Hypothalamus (tissue), 51 donors: ENCODE results near the gene NEK10.
"Not testable (repeated sequence)": the region's sequence is repeated elsewhere in the genome, so short reads cannot be mapped to it uniquely, and the experiment has no call there.

Experiments used
- DNase-seq, 51 donors: peaks; one replicate each; lab custom pipeline; 2025; lab: John Stamatoyannopoulos, UW

NEK10 gene

DNA sequence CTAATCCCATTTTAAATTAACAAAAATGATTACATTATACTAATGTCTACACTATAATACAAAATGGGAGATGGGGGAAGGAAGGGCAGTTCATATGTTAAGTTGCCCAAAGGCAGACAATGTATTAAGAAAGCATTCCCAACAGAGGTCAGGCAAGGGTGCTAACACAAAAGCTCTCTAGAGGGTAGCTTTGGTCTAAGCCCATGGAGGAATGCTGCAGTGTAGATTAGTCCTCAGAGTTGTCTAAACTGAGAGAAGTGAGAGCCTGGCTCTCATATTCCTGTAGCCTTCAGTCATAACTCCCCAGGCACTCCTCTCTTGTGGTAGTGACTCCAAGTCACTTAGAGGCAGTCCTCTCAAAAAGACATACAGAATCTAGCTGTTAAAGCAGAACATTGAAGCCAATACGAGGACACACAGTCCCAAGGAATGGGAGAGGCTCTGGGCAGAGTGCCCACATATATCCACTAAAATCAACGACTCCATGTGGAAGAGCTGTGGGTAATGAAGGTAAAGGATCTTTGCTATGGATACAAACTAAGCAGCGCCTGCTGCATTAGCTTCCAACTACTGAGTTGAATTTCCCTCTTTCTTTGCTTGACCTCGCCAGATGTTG is 14.5 kb downstream of the NEK10 start:
- DNase-seq = no peak

DNA sequence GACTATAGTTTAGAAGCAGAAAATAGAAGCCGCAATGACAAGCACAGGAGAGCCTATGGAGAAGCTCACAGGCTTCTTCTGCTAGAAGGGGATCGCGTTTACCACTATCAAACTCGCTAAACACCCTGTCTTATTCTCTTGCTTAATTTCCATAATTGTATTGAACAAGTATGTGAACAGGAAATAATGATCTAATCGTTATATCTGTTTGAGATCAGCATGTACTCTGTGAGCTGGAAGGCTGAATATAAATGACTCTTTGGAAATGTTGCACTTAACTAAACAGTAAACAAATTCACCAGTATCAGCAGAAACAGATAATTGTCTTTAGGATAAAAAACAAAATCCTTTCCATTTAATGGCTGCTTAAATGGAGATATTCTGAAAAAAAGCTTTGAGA is 15.0 kb downstream of the NEK10 start:
- no peak for DNase-seq

DNA sequence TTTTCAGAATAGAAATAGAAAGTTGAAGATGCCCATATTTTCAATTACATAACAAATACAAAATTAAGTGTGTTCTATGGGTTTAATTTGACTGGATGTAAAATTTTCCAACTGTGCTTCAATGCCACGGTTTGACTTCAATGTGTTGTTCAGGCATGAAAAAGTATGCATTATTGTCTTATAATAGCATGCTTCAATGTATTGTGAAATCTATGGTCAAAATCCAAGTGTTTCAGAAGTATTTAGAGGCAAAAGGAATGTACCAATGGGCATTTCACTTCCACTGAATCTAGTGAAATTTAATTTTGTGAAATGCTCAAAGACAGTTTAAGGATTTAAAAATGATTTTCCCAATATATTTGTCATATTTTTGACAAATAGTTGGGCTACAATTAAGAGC is 16.0 kb downstream of the NEK10 start:
- no peak for DNase-seq

DNA sequence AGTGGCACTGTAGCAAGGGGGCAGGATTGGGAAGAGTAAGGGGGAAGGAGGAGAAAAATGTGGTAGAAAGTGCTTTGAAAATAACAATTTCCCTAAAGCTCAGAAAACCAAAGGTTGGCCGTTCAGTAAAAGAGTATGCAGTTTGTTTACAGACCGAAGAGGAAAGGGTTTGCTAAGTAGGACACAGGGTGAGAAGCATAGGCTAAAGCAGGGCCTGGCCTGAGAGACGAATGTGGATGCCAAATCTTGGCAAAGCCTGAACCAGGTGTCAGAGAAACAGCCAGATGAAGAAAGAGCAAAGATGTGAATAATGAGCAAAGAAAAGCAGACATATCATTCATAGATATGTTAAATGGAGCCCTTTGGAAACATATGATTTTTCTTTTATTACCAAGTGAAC is 17.1 kb downstream of the NEK10 start:
- no peak for DNase-seq

DNA sequence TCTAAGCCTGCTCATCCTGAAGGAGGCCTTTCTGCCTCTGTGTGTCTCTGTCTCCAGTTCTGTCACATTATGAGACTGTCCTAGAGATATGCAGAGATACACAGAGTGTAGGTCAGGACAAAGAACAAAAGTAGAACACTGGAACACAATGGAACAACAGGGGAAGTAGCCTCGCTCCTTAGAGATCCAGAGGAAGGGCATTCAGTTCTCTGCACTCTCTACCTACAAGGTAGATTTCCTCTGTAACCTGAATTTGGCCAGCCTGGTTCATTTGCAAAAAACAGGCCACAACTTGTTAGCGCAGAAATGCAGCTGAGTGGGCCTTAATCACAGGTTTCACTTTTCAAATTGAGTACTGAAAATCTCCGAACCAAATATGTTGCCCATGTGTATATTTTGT is 19.4 kb downstream of the NEK10 start:
- no peak for DNase-seq

DNA sequence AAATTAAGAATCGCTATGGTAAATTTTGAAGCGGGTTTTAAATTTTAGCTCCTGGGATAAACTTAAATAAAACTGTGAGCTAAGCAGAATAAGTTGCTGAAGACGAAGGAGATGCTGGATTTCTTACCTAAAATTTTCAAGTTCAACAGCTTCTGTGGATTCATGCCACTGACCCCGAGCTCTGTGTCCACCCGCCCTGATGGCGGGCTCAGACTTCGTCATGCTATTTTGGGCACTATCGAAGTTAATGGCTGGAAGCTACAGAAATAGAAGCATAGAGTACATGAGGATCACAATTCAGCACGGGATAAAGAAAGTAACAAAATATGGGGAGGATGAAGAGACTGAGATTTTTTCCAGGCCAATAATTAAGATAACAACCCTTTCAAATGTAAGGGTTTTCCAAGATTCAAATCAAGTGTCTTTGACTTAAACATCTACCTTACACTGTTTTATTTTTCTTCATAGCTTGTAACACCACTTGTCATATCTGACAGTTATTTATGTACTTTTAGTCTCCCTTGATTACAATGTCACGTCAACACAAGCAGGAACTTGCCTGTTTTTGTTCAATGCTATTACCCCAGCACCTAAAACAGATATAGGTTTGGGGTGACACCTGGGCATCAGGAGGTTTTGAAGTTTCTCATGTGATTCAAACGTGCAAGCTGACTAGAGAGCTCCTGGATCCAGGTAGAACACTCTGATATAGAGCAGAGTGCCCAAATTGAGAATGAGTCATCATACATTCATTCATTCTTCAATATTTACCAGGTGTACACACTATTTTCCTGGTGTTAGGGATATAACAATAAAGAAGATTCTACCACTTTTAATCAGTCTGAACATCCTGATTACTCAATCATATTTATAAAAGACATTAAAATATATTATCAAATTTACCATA is 23.0 kb downstream of the NEK10 start:
- no peak for DNase-seq

DNA sequence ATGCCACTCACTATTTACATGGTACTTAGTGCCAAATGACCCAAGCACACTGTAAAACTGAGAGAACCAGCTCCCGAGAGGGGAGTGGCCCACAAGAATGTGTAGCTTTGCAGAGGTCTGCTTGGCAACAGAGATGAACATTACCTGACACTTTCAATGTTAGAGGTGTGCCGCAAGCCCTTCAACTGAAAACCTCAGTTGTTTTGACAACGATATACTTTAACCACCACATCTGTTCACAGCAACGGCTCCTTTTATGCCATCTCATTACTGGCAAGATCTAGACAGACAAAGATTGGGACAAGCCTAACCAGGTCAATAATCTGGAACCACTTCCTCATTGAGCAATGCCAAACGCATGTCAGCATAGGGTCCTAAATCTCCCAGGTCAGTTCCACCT is 23.7 kb downstream of the NEK10 start:
- DNase-seq = no peak

DNA sequence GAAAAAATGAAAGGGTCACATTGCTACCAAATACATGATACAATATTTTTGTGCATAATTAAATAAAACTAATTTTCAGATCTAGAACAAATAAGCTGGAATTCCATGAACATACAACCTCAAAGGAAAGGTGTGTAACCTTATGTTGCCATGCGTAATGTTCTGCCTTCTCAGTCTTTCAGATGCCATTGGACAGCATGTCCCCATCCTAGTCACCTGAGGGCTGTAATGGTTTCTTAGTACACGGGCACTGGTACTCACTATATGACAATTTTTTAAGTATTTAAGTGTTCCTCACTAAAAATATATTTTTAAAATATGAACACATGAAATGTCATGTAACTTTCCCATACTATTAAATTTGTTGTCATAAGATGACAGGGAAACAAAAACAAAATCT is 24.1 kb downstream of the NEK10 start:
- no peak for DNase-seq

DNA sequence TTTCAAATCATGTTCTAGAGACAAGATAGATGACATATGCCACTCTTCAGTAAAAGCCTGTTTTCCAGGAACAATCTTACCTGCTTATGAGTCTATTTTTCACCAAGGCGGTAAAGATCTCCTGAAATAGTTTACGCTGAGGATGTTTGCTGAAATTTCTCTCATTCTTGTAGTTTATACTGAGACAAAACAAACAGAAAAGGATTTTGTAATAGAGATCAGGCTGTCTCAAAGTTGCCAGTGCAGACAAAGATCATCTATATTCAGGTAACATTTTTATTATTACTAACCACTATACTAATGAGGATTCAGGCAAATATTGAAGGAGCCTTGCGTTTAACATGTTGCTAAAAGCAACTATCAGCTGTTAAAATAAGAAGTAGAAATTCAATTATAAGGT is 25.0 kb downstream of the NEK10 start:
- no peak for DNase-seq

DNA sequence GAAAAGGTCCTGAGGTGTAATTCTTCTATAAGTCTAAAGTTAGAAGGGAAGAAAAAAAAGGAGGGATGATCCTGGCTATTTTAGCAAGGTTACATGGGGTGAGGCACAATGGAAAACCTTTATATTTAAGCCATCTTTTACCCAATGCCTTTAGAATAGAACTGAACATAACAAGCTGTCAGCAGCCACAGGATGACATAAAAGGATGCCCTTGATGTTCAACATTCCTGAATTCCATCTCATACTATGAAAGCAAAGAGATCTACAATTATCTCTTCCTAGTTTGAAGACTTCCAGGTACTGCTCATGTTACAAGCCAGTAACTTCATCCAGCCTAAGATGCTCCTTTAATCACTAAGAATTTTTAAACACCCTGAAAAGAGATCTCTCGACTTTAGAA is 26.9 kb downstream of the NEK10 start:
- no peak for DNase-seq

DNA sequence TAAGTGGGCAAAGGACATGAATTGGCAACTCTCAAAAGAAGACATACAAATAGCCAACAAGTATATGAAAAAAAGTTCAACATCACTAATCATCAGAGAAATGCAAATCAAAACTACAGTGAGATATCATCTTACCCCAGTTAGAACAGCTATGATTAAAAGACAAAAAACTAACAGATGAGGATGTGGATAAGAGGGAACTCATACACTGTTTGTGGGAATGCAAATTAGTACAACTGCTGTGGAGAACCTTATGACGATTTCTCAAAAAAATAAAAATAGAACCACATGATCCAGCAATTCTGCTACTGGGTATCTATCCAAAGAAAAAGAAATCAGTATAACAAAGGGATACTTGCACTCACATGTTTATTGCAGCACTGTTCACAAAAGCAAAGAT is 28.6 kb downstream of the NEK10 start:
- no peak for DNase-seq

DNA sequence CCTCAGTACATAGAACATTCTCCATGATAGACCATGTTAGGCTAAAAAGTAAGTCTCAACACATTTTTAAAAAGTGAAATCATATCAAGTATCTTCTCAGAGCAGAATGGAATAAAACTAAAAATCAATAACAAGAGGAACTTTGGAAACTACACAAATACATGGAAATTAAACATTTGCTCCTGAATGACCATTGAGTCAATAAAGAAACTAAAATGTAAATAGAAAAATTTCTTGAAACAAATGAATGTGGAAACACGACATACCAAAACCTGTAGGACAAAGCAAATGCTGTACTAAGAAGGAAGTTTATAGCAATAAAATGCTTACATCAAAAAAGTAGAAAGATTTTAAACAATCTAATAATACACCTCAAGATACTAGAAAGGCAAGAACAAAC is 33.6 kb downstream of the NEK10 start:
- DNase-seq = no peak

DNA sequence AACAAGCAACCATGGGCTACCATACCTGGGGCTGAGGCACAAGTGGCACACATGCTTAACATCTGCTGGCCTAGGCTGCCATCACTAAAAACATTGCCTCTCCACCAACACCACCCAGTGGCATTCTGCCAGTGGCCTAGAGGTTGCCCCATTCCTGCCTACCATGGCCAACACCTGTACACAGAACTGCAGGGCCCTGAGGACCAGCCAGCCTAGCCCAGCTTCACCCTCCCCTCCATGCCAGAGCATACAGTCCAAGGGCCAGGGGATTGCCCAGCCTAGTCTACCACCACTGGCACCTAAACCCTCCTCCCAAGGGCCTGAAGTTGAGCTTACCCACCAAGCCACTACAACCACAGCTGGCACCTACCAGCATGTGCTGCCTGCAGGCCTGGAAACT is 35.3 kb downstream of the NEK10 start:
- no peak for DNase-seq

DNA sequence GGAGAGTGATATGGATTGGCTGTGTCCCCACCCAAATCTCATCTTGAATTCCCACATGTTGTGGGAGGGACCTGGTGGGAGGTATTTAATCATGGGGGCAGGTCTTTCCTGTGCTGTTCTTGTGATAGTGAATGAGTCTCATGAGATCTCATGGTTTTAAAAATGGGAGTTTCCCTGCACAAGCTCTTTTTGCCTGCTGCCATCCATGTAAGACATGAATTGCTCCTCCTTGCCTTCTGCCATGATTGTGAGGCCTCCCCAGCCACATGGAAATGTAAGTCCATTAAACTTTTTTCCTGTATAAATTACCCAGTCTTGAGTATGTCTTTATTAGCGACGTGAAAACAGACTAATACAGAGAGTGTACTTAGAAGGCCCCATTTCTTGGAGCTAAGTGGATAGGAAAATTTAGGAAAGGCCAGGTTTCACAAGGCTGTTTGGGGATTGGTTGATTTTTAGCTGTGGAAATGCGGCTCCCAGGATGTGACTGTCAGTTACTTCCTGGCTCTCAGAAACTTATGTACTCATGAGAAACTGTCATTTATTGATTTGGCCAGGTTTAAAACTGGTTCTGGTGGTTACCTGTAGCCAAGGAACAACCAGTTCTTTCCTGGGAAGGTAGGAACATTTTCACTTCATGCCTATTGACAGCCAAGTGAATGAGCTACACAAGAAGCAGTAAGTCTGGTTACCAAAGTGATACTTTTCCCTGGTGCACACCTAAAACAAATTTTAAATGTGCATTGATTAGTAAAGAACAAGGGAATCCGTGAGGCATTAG is 40.0 kb downstream of the NEK10 start:
- not testable (repeated sequence) for DNase-seq

DNA sequence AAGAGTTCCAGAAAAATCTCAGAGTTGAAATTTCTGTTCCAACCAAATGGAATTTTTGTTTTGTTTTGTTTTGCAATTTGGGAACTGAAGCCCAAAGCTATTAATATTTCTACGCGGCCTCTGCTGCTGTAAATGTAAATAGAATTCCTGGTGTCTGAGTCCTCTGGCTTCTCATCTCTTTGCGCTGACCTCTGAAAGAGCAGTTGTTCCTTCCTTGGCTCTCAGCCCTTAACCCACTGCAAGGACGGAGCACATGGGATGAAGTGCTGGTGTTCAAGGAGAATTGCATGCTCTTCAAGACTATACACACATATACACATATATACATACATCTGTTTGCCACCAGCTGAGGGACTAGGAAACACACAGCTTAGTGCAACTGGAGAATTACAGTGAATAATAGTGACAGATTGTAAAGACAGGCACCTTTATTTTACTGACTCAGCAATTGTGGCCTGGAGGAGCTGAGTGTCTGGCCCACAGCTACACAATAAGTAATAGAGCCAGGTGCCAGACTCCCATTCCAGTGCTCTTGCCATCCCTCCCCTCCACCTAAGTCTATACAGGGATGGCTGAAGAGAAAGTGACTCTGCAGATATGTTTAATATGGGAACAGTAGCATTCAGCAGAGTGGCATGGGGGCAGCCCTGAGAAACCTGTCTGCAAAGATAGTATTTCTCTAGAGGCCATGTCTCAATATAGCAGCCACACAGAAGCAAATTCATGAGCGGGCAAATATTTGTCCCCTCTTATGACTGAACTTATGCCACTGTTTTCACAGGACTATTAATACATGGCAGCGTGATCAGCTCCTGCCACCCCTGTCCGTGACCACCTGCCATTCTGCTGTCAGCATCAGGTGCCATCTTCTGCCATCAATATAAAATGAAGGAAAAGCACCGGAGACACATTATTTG is 42.3 kb downstream of the NEK10 start:
- no peak for DNase-seq

DNA sequence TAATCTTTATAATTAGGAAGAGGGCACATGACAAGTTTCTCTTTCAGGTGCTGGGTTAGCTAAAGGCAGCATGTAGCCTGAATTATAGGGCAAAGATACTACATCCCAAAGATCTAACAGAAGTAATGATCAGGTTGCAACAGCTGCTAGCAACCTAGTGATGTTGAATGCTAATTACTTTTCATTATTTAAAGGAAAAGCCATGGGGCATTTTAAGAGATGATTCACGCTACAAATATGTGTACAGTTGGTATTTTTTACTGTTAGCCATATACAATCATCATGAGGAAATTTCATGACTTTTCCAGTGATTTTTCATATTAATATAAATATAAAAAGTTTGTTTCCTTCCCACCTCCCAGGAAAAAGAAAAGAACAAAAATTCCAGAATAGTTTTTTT is 43.0 kb downstream of the NEK10 start:
- no peak for DNase-seq

DNA sequence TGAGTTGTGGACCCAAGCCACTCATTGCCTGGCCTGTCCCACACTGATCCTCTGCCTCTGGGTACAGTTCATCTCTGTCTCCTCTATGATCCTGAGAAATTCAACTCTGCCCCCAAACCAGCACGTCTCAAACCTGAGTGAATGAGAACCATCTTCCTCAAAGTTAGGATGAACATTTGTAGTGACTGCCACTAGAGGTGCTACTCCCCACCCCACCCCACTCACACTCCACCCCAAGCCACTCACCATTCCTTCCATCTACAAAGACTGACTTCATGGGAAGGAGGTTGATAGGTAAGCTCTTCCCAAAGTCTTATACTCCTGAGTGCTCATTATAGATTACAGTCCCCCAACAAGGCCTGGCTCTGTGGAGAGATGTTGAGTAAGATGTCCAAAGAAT is 43.8 kb downstream of the NEK10 start:
- DNase-seq = no peak

DNA sequence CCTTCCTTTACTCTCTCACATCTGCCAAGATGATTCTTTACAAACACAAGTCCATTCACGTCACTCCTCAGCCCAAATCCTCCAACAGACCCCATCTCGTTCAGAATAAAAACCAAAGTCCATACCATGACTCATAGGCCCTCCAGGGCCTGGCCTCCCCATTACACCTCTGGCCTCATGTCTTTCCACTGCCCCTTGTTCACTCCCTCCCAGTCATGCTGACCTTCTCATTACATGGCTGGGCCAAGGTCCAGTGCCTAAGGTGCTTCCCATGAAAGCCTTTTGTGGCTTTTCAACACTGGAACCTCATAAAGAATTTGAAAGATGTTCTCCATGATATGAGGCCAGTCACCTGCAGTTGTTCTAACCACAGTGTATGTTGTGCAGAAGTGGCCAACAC is 44.5 kb downstream of the NEK10 start:
- no peak for DNase-seq

DNA sequence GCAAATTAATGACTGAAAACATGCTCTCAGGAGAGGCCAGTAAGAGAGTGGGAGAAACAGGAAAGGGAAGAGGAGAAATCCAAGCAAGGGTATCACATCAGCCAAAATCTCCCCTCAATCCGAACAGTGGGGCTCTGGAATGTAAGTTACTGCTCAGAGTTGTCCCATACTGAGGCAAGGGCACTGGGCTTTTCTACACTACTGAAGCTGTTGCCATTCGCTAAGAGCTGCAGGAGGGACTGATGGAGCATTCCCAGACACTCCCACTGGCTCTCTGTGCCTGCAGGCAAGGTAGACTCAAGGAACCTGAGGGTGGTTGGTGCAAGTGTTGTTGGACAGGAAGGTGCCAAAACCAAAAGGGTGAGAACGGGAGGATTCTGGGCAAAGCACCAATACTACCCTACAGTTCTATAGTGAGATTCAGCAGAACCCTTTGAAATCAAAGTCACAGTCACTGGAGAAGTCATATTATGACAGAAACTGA is 46.1 kb downstream of the NEK10 start:
- no peak for DNase-seq

DNA sequence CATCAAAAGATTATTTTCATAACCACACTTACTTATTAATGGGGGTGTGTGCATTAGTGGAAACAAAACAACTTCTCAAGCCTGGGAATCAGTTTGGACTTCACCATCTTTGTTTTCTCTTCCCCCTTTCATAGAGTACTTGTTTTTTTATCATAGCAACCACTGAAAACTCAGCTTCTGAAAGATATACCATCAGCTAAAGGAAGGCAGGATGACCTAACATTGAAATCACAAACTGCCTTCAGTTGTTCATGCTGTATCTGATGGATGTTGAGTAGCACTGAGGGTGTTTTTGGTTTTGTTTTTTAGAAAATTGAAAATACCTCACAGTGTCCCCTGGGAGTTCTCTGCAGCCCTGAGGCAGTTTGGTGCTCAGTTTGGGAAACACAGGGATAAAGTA is 46.5 kb downstream of the NEK10 start:
- no peak for DNase-seq
